Measurements from ENCODE around the gene FGFRL1. TPM values are rescaled to one million over a fixed set of nuclear protein-coding genes. Genes with fewer than 3 reads are reported as not detected.

FGFRL1 gene
- total and polyA plus RNA-seq, 2 of the 13 experiments (the other 11 are each of a cell fraction or from before 2014, with no cell fraction given) = 19.1 to 30.6 TPM

DNA sequence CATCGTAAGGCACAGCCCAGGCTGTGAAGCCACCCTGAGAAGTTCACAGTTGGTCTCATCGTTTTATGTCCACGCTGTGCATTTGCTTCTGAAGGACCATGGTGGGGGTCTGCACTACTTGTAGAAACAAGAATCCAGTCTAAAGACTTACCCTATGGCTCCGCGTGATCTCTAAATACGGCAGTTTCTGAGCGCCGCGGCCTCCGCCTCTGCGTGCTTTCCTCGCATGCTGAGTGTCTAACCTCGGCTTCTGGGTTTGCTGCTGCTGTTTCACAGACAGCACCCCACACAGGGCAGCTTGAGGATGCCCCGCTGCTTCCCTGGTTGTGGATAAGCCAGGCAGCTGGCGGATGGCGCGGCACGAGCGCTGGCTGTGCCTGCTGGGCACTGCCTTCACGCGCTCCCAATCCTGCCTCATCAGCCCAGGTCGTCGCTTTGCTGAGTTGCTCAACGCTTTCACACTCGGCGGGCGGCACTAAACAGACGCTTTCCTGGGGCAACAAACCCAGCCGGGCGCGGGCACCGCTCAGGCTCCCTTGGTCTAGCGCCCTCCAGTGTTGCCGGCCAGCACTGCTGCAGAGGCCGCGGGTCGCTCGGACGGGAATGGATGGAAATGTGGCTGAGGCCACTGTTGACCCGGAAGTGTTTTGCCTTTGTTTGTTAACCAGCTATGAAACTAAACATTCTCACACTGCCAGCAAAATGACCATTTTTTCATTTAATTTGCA lies 39.2 kb downstream of the FGFRL1 start (continued):
- TF ChIP-seq EP300 (IDR thresholded peaks at IDR 0.05; ENCODE audit: low read depth in 2 of 2, low read length in 2 of 2) (no peak), EP300 (CRISPR knock-in tag; IDR thresholded peaks at IDR 0.05; ENCODE audit: borderline replicate concordance) (no peak), KLF13 (CRISPR knock-in tag; IDR thresholded peaks at IDR 0.05) (no peak), ZC3H4 (CRISPR knock-in tag; IDR thresholded peaks at IDR 0.05; ENCODE audit: borderline replicate concordance) (no peak), ZNF224 (CRISPR knock-in tag; IDR thresholded peaks at IDR 0.05) (no peak), PAF1 (CRISPR knock-in tag; IDR thresholded peaks at IDR 0.05) (no peak), ZNF407 (CRISPR knock-in tag; IDR thresholded peaks at IDR 0.05; ENCODE audit: not compliant biosample characterization) (no peak), NR2C2 (CRISPR knock-in tag; IDR thresholded peaks at IDR 0.05; ENCODE audit: borderline replicate concordance) (peak; percentile 82), ZBTB33 (CRISPR knock-in tag; IDR thresholded peaks at IDR 0.05) (peak; percentile 82), YEATS4 (CRISPR knock-in tag; IDR thresholded peaks at IDR 0.05; ENCODE audit: borderline replicate concordance) (no peak), ZNF878 (CRISPR knock-in tag; IDR thresholded peaks at IDR 0.05) (no peak), TBX3 (IDR thresholded peaks at IDR 0.05; ENCODE audit: borderline replicate concordance) (no peak), ZNF615 (CRISPR knock-in tag; IDR thresholded peaks at IDR 0.05; ENCODE audit: borderline replicate concordance) (no peak), ZBTB1 (CRISPR knock-in tag; IDR thresholded peaks at IDR 0.05; ENCODE audit: borderline replicate concordance) (no peak), PRPF4 (IDR thresholded peaks at IDR 0.05; ENCODE audit: low read depth, low read length, poor library complexity, severe bottlenecking) (no peak)
- TF ChIP-seq, protein P1, sequence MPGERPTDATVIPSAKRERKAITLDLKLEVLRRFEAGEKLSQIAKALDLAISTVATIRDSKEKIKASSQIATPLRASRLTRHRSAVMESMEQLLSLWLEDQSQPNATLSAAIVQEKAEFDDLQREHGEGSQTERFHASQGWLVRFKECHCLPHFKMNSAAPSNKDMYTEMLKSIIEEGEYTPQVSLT (CRISPR knock-in tag; IDR thresholded peaks at IDR 0.05; ENCODE audit: borderline replicate concordance, low read depth) = no peak
- TF ChIP-seq, protein P2, sequence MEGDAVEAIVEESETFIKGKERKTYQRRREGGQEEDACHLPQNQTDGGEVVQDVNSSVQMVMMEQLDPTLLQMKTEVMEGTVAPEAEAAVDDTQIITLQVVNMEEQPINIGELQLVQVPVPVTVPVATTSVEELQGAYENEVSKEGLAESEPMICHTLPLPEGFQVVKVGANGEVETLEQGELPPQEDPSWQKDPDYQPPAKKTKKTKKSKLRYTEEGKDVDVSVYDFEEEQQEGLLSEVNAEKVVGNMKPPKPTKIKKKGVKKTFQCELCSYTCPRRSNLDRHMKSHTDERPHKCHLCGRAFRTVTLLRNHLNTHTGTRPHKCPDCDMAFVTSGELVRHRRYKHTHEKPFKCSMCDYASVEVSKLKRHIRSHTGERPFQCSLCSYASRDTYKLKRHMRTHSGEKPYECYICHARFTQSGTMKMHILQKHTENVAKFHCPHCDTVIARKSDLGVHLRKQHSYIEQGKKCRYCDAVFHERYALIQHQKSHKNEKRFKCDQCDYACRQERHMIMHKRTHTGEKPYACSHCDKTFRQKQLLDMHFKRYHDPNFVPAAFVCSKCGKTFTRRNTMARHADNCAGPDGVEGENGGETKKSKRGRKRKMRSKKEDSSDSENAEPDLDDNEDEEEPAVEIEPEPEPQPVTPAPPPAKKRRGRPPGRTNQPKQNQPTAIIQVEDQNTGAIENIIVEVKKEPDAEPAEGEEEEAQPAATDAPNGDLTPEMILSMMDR (CRISPR knock-in tag; IDR thresholded peaks at IDR 0.05) = peak; percentile 38

Measured in HepG2 (cell line).